ENCODE data around the gene TNFSF8. TPM values are rescaled to one million over a fixed set of nuclear protein-coding genes. Genes with fewer than 3 reads are reported as not detected.

TNFSF8 gene
- total and polyA plus RNA-seq, 2 of the 4 experiments (the other 2 are of a cell fraction), result not detected

GRCh38 chr9:114894609-114895433 lies 35.6 kb downstream of the TNFSF8 start (continued):
- TF ChIP-seq MAFK (IDR thresholded peaks at IDR 0.05; ENCODE audit: low read depth, low read length) (peak; percentile 10; the same call in 1 of the 2 replicates), SMC3 (IDR thresholded peaks at IDR 0.05; ENCODE audit: low read depth, low read length) (no peak)

- H4K20me1 ChIP-seq (ENCODE audit: insufficient read depth, low read length), result no peaks in the 10 kb centered on the region
- ChIA-PET CTCF (interaction anchor here (1.0 kb wide), 1 partner anchor 213 kb away, joined by 3 read pairs; no protein-coding TSS in a partner anchor), POLR2A (ENCODE audit: unreplicated experiment) (interaction anchor here (0.8 kb wide), 1 partner anchor 20 kb away, joined by 3 read pairs; no protein-coding TSS in a partner anchor)
- intact Hi-C loops (cut with micrococcal nuclease), result no loop called here
- no peak overlapping the region for H3K9ac ChIP-seq (ENCODE audit: low read depth, low read length)
- no TSS peak for BruUV-seq (replicated peaks)
- peak overlapping the region; percentile 39 for H3K14ac ChIP-seq (replicated peaks; ENCODE audit: low read depth, low read length)
- 14% methylated on average over 1 of the region's 3 CpGs; no CpG with 5 or more reads in 1 of the 2 experiments for WGBS, 2 experiments (ENCODE audit: extremely low coverage in 2 of 2, insufficient read length in 1 of 2)
- no peak overlapping the region for H3K4me3 ChIP-seq (ENCODE audit: insufficient read depth, low read depth, low read length)
- in situ Hi-C loops (cut with MboI; ENCODE audit: low sequenced_read_pairs), result no loop called here
- H3K9me1 ChIP-seq (ENCODE audit: insufficient read depth, low read length), result peaks cover 24% of the 10 kb centered on the region
- ATAC-seq (ENCODE audit: low read depth) (no peak; the same call in 1 of the 2 replicates), DNase-seq (peak; percentile 27)
- peak overlapping the region; percentile 94 for H3K23ac ChIP-seq (ENCODE audit: low read depth, low read length)
- no peaks in the 10 kb centered on the region for H3K9me3 ChIP-seq (ENCODE audit: control insufficient read depth, insufficient read depth, low read length)
- H2AK9ac ChIP-seq (replicated peaks; ENCODE audit: low read depth, low read length, poor library complexity), result peak overlapping the region; percentile 7
- H2AK5ac ChIP-seq (ENCODE audit: low read depth, low read length), result peak overlapping the region; percentile 93
- peak overlapping the region; percentile 44 for H3K56ac ChIP-seq (ENCODE audit: extremely low read depth, insufficient read depth, low read length)
- peak overlapping the region; percentile 93 for H4K91ac ChIP-seq (ENCODE audit: insufficient read depth, low read depth, low read length)
- H3K36me3 ChIP-seq (ENCODE audit: control insufficient read depth, insufficient read depth, low read length), result no peaks in the 10 kb centered on the region
- peak overlapping the region; percentile 3 to 83; a peak in 3 of 4 replicates for H4K8ac ChIP-seq (ENCODE audit: low read depth in 2 of 2, low read length in 2 of 2)
- H3K79me1 ChIP-seq (ENCODE audit: low read depth in 1 of 2, low read length in 2 of 2), result no peaks in the 10 kb centered on the region
- H4K5ac ChIP-seq (ENCODE audit: low read depth, low read length), result peak overlapping the region; percentile 73
- TF ChIP-seq CEBPB (IDR thresholded peaks at IDR 0.05; ENCODE audit: low read depth, low read length), result peak; percentile 62; the same call in 1 of the 2 replicates
- TF ChIP-seq MXI1 (IDR thresholded peaks at IDR 0.05; ENCODE audit: borderline replicate concordance, low read depth, low read length), result no peak
- peak overlapping the region; percentile 90 for H2BK5ac ChIP-seq (ENCODE audit: low read depth, low read length, poor library complexity, severe bottlenecking)
- peaks cover 24% of the 10 kb centered on the region for H3K4me1 ChIP-seq (ENCODE audit: control insufficient read depth, insufficient read depth, low read length)
- H2BK15ac ChIP-seq (ENCODE audit: low read depth, low read length), result peak overlapping the region; percentile 71
- H2AFZ ChIP-seq (replicated peaks; ENCODE audit: low read length, poor library complexity), result no peak overlapping the region
- peak overlapping the region; percentile 74 for H3K27ac ChIP-seq (ENCODE audit: insufficient read depth, low read length)
- dilution Hi-C loops (cut with HindIII; ENCODE audit: low sequenced_read_pairs, unreplicated experiment), result no loop called here
- H2BK120ac ChIP-seq (ENCODE audit: low read depth, low read length), result peak overlapping the region; percentile 84
- H3K27me3 ChIP-seq (ENCODE audit: control insufficient read depth, insufficient read depth, low read length), result no peaks in the 10 kb centered on the region
- H3K4me2 ChIP-seq (ENCODE audit: low read depth, low read length), result no peak overlapping the region; the same call in 1 of the 2 replicates
- peak overlapping the region; percentile 92 for H3K18ac ChIP-seq (ENCODE audit: low read depth, low read length)
- H3K4ac ChIP-seq (ENCODE audit: low read depth, low read length), result peak overlapping the region; percentile 75
- peak overlapping the region; percentile 94 for H2BK20ac ChIP-seq (ENCODE audit: low read depth, low read length)
These were observed 36.2 kb downstream of the TNFSF8 start for GRCh38 chr9:114894206-114894605.

All from IMR-90 (cell line).